ENCODE data around the gene PUS3. TPM values are rescaled to one million over a fixed set of nuclear protein-coding genes. Genes with fewer than 3 reads are reported as not detected.

The PUS3 gene
- total RNA-seq, 1 donor from 2014 or later: 14.6 TPM

DNA sequence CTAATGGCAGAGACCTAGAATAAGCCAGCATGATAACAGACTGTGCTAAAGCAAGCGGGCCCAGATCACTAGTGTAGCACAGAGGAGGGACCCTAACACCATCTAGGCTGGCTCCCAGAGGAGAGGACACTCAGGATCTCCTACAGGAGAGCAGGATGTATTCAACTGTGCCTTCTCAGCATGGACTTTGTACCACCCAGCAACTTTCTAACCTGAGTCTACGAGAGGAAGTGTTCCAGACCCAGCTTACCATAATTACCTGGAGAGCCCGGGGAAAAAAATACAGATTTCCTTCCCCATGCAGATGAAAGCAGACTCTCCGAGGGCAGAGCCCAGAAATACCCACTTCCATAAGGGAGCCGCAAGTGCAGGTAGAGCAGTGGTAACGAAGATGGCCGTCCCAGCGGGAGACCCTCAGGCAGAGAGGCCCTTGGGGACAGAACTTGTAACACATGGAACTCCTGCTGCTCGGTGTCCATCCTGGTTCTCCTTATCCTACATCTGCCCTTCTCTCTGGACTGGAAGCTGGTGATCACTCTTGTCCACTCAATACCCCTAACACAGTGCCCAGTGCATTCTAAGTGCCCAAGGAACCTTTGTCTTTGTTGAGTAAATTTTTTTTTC is 21.5 kb upstream of the PUS3 start:
- no peaks in the 10 kb centered on the region for H3K9me3 Mint-ChIP-seq (ENCODE audit: unreplicated experiment)
- H3K36me3 Mint-ChIP-seq (ENCODE audit: unreplicated experiment): no peaks in the 10 kb centered on the region

DNA sequence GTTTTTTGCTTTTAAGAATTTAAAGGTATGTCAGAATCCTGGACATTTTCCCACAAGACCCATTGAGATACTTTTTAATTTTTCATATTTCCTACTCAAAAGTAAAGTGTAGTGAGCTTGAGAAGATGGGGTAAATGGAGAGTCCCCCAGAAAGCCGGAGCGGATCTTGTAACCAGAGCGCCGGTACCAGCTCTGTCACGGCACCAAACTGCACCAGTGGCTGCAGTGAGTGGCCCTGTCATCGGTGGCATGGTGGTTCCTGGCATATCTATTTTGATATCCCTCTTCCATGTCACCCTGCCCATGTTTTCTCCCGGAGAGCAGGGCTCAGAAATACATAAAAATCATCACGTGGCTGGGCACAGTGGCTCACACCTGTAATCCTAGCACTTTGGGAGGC is 20.6 kb upstream of the PUS3 start:
- Mint-ChIP-seq H3K36me3 (ENCODE audit: unreplicated experiment) (no peaks in the 10 kb centered on the region), H3K27ac (ENCODE audit: unreplicated experiment) (no peak overlapping the region), H3K27me3 (ENCODE audit: unreplicated experiment) (peaks cover 66% of the 10 kb centered on the region), H3K4me1 (ENCODE audit: unreplicated experiment) (no peaks in the 10 kb centered on the region), H3K4me3 (ENCODE audit: unreplicated experiment) (no peak overlapping the region), H3K9me3 (ENCODE audit: unreplicated experiment) (no peaks in the 10 kb centered on the region)
- TF ChIP-seq, protein P1, sequence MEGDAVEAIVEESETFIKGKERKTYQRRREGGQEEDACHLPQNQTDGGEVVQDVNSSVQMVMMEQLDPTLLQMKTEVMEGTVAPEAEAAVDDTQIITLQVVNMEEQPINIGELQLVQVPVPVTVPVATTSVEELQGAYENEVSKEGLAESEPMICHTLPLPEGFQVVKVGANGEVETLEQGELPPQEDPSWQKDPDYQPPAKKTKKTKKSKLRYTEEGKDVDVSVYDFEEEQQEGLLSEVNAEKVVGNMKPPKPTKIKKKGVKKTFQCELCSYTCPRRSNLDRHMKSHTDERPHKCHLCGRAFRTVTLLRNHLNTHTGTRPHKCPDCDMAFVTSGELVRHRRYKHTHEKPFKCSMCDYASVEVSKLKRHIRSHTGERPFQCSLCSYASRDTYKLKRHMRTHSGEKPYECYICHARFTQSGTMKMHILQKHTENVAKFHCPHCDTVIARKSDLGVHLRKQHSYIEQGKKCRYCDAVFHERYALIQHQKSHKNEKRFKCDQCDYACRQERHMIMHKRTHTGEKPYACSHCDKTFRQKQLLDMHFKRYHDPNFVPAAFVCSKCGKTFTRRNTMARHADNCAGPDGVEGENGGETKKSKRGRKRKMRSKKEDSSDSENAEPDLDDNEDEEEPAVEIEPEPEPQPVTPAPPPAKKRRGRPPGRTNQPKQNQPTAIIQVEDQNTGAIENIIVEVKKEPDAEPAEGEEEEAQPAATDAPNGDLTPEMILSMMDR (IDR thresholded peaks at IDR 0.05): no peak
- no peak for DNase-seq (ENCODE audit: extremely low spot score, unreplicated experiment)

More for the DNA sequence above, 21.5 kb upstream of the PUS3 start:
- Mint-ChIP-seq H3K27me3 (ENCODE audit: unreplicated experiment) (peaks cover 66% of the 10 kb centered on the region), H3K27ac (ENCODE audit: unreplicated experiment) (no peak overlapping the region), H3K4me1 (ENCODE audit: unreplicated experiment) (no peaks in the 10 kb centered on the region), H3K4me3 (ENCODE audit: unreplicated experiment) (no peak overlapping the region)
- peak; percentile 73 for DNase-seq (ENCODE audit: extremely low spot score, unreplicated experiment)
- TF ChIP-seq, protein P1 (IDR thresholded peaks at IDR 0.05): no peak

DNA sequence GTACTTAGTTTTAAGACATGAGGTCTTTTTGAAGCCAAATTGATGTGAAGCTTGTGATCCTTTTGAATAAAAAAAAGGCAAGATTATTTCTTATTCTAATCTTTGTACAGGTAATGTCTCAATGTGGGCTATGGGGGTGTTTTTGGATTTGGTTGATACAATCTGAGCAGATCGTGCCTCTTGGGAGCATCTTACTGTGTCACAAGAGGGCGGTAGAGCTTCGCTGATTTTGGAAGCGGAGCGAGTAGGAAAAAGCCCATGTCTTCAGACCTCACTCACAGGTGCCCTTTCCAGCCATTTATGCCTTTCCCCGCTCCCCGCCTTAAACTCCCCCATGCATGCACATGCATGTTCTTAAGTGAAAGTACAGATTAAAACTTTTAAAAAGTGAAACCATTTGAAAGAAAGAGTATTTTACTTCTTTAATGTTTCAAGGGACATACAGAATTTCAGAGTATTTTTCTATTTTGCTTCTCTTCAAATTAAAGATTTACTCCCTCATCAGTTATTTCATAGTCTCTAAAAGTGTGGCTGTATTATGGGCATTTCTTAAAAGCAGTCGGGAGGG is 20.1 kb upstream of the PUS3 start:
- DNase-seq (ENCODE audit: extremely low spot score, unreplicated experiment): no peak
- H3K4me3 Mint-ChIP-seq (ENCODE audit: unreplicated experiment): no peak overlapping the region
- H3K27ac Mint-ChIP-seq (ENCODE audit: unreplicated experiment): no peak overlapping the region
- no peaks in the 10 kb centered on the region for H3K9me3 Mint-ChIP-seq (ENCODE audit: unreplicated experiment)
- no peaks in the 10 kb centered on the region for H3K36me3 Mint-ChIP-seq (ENCODE audit: unreplicated experiment)
- TF ChIP-seq, protein P1 (IDR thresholded peaks at IDR 0.05): peak; percentile 93
- H3K4me1 Mint-ChIP-seq (ENCODE audit: unreplicated experiment): no peaks in the 10 kb centered on the region
- peaks cover 66% of the 10 kb centered on the region for H3K27me3 Mint-ChIP-seq (ENCODE audit: unreplicated experiment)

DNA sequence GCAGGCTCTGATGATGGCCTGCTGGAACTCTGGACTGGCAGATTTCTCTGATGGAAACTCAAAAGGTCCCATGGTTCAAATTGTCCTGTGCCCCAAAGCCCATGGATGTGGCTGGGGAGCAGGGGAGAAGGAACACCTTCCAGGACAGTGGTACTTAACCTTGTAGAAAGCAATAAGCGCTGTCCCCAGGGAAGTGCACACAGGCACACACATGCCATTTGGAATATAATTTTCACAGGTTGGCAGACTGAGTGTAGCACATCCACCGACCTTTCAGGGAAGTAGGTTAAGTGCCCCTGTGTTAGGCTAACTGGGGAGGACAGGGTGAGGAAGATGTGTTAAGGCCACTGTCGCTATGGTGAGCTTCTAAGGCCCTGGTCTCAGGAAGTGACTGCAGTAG is 19.1 kb upstream of the PUS3 start:
- TF ChIP-seq, protein P1 (IDR thresholded peaks at IDR 0.05): no peak
- no peaks in the 10 kb centered on the region for H3K4me1 Mint-ChIP-seq (ENCODE audit: unreplicated experiment)
- H3K36me3 Mint-ChIP-seq (ENCODE audit: unreplicated experiment): no peaks in the 10 kb centered on the region
- no peak overlapping the region for H3K4me3 Mint-ChIP-seq (ENCODE audit: unreplicated experiment)
- no peaks in the 10 kb centered on the region for H3K9me3 Mint-ChIP-seq (ENCODE audit: unreplicated experiment)
- no peak overlapping the region for H3K27ac Mint-ChIP-seq (ENCODE audit: unreplicated experiment)
- H3K27me3 Mint-ChIP-seq (ENCODE audit: unreplicated experiment): peaks cover 63% of the 10 kb centered on the region
- no peak for DNase-seq (ENCODE audit: extremely low spot score, unreplicated experiment)

DNA sequence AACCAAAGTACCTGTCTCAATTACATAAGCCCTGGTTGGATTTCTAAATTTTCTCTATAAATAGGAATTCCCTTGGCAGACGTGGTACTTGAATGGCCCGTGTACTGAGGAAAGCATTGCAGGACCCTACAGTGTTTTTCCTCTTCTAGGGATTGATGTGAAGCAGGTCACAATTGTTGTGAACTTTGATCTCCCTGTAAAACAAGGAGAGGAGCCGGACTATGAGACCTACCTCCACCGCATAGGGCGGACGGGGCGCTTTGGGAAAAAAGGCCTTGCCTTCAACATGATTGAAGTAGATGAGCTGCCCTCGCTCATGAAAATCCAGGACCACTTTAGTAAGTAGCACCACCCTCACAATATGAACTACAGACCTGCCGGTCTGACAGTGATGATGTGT is 18.0 kb upstream of the PUS3 start:
- Mint-ChIP-seq H3K9me3 (ENCODE audit: unreplicated experiment) (no peaks in the 10 kb centered on the region), H3K4me3 (ENCODE audit: unreplicated experiment) (no peak overlapping the region), H3K4me1 (ENCODE audit: unreplicated experiment) (no peaks in the 10 kb centered on the region), H3K36me3 (ENCODE audit: unreplicated experiment) (no peaks in the 10 kb centered on the region), H3K27me3 (ENCODE audit: unreplicated experiment) (peaks cover 63% of the 10 kb centered on the region), H3K27ac (ENCODE audit: unreplicated experiment) (no peak overlapping the region)
- TF ChIP-seq, protein P1 (IDR thresholded peaks at IDR 0.05): no peak
- DNase-seq (ENCODE audit: extremely low spot score, unreplicated experiment): no peak
